GM19395 (cell line): ENCODE measurements around the gene CHST5.

Experiments
- ATAC-seq: cut with Tn5 transposase; IDR thresholded peaks from one replicate; pipeline ENCODE4 v1.9.1; 2021; ENCODE audit warnings: mild to moderate bottlenecking, moderate library complexity; ENCODE audit not compliant: unreplicated experiment

Gene CHST5

GRCh38 chr16:75479421-75479990 is 56.4 kb downstream of the CHST5 start:
- ATAC-seq = no peak
